ENCODE measurements around the gene ITIH1.
"Not testable (repeated sequence)": the region's sequence is repeated elsewhere in the genome, so short reads cannot be mapped to it uniquely, and the experiment has no call there.

The ITIH1 gene

DNA sequence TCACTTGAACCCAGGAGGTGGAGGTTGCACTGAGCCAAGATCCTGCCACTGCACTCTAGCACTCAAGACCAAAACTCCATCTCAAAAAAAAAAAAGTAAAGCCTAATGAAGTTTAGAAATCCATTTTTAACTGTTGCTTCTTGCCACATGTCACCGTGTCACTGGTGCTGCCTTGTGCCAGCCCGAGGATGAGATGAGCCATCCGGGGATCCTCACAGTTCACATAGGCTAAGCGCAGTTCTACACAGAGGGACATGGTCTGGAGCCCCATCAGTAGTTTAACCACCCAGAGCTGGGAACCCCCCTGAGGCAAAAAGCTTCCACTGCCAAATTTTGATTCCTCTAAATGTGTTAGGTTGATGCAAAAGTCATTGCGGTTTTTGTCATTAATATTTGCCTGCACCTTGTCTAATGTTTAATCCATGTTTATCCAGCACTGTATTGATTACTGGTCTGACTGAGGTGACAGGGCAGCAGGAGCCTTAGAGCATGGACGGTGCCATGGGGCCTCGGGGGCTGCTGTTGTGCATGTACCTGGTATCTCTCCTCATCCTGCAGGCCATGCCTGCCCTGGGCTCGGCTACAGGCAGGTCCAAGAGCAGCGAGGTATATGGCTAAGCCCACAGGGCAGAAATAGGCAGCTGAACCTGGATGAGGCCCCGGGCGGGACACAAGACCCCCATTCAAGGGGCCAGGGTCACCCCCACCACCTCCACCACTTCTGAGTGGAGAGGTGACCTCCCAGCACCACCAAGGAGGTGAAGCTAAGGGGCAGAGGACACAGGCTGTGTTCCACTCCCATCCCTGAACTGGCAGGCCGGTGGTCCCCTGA, at the start of gene ITIH1:
Gene ITIH1, plus strand, starts transcription at position 473 of the 832 bp plus-strand sequence. Its CDS starts 17 bp downstream, at position 490.
- DNase-seq (ENCODE audit: low spot score): no peak

- not testable (repeated sequence) for DNase-seq (ENCODE audit: low spot score)
Measured at GRCh38 chr3:52728753-52729152, 48.6 kb upstream of the ITIH1 start.

DNA sequence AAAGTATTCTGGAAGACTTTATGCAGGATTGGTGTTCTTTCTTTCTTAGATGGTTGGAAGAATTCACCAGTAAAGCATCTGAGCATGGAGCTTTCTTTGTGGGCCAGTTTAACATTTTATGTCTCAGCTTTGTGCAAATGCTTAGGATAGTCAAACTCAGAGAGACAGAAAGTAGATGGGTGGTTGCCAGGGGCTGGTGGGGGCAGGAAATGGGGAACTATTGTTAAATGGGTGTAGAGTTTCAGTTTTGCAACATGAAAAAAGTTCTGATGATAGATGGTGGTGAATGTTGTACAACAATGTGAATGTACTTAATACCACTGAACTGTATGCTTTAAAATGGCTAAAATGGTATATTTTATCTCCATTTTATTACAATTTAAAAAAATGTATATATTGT, 46.7 kb upstream of the ITIH1 start:
- DNase-seq (ENCODE audit: low spot score): no peak

- no peak for DNase-seq (ENCODE audit: low spot score)
Measured at GRCh38 chr3:52731590-52731989, 45.8 kb upstream of the ITIH1 start.

GRCh38 chr3:52733256-52733891, 44.0 kb upstream of the ITIH1 start:
- no peak for DNase-seq (ENCODE audit: low spot score)

- no peak for DNase-seq (ENCODE audit: low spot score)
Measured at GRCh38 chr3:52739730-52740129, 37.7 kb upstream of the ITIH1 start.

GRCh38 chr3:52742418-52743041, 34.9 kb upstream of the ITIH1 start:
- no peak for DNase-seq (ENCODE audit: low spot score)

DNA sequence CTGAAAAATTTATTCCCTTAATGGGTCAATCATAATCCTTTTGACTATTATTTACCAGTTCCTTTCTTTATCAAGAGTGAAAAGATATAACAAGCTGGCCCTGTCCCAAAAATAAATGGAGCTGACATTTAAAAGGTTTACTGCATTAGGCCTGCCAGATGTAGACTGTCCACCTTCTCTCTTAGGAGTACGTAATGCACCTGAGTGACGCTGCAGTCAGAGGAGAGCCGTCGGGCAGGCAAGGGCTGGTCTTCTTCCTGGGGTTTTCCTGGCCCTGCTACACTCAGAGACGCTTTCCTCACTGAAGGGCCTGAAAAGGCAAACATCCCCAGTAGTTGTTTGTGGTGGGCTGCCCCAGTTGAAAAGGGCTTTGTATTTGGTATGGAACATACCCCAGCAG, 34.2 kb upstream of the ITIH1 start:
- no peak for DNase-seq (ENCODE audit: low spot score)

DNA sequence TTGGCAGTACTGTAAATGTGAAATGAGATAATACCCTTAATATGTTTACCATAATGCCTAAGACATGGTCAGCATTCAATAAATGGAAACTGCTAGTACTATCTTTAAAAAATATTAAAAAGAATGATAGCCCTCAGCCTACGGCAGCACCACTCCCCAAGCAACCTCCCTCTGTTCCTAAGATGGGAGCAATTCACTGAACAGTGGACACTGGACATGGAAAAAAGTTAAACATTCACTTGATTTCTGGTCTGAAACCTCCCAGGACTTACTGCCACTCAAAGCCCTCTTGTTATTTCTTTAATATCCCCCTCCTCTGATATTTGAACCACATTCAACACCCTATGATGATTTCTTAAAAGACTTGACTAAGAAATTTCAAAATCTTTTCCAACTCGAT, 33.7 kb upstream of the ITIH1 start:
- DNase-seq (ENCODE audit: low spot score): no peak

GRCh38 chr3:52752045-52752660, 25.2 kb upstream of the ITIH1 start:
- no peak for DNase-seq (ENCODE audit: low spot score)

- DNase-seq (ENCODE audit: low spot score): no peak
Measured at GRCh38 chr3:52754373-52754772, 23.0 kb upstream of the ITIH1 start.

DNA sequence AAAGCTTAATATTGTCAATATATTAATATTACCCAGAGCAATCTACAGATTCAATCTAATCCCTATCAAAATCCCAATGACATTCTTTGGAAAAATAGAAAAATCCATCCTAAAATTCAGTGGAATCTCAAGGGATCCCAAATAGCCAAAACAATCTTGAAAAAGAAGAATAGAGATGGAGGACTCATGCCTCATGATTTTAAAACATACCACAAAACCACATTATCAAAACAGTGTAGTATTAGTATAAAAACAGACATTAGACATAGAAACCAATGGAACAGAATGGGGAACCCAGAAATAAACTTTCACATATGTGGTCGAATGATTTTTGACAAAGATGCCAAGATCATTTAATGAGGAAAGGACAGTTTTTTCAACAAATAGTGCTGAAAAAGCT, 21.3 kb upstream of the ITIH1 start:
- DNase-seq (ENCODE audit: low spot score): no peak

DNA sequence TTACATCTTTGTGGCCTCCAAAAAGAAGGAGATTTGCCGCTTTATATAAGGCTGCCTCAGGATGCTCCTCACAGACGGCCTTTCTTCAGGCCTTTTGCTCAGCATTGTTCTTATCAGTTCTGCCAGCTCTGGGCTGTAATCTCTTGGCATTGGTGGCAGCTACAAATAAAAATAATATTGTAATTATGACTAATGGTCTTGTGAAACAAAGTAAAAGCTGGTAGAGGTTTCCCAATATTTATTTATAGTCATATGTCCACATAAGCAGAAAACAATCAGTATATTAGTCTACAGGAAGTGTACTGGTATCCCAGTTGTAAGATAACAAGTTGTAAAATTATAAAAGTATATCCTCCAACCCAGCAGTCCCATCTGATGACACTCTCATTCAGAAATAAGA, 13.9 kb upstream of the ITIH1 start:
- DNase-seq (ENCODE audit: low spot score): no peak

DNA sequence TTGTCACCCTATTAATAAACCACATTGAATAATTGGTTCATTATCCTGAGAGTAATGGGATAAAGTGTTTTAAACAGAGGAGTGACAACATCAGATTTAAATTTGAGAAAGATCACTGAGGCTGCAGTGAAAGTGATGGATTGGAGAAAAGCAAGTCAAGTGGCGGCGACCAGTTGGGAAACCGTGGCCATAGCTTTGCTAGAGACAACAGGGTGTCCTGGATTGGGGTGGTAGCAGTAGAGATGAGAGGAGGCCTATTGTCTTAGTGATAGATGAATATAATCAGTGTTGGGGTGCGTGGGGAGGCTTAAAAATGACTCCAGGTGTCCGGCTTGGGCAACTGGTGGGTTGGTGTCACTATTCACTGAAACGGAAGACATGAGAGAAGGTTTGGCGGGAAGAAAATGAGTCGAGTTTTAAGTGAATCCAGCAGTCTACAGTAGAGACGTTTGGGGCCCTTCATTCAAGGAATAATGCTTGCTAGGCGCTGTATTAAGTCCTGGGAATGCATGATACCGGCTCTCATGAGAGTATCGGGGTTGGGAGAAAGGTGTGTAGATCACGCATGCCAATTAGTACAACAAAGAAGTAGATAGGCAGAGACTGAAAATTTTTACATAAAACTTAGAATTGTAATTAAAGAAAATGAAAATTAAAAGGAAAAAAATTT, 7.5 kb upstream of the ITIH1 start:
- no peak for DNase-seq (ENCODE audit: low spot score)

DNA sequence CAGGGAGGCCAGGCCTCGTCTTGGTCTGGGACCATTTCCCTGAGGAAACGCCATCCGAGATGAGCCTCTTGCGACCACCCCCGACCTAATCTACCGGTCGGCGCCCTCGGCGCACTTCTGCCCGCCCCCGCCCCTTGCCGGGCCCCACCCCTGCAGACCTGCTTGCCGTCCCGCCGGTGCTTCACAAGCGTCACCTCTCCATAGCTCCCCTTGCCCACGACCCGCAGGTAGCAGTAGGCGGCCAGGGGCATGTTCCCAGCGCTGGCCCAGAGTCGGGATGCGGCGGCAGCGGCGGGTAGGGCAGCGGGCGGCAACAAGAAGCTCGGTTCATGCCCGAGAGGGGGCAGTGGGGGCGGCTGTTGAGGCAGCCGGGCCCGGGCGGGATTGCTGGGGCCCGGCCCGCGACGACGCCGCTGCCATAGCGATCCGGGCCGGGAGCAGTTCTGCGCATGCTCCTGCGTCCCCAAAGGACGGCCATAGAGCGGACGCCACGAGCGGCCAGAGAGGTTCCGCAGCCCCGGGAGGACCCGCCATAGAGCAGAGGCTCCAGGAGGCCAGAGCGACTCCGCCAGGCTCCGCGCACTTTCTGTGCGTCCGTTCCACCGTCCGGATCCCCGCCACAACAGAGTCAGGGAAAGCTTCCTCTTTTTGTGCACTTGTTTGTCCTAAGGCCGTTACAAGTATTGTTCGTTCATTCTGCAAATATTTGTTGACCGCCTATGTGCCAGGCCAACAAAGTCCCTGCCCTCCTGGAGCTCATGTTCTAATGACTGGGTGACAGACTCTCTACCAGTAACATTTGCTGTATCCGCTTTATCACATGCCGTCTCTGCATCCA, 6.7 kb upstream of the ITIH1 start, which contains the start of gene NEK4:
Gene NEK4, minus strand, starts transcription at position 445 of the 838 bp plus-strand sequence. Its CDS starts 194 bp downstream, at position 251.
- peak; percentile 94 for DNase-seq (ENCODE audit: low spot score)

- no peak for DNase-seq (ENCODE audit: low spot score)
Measured at GRCh38 chr3:52771334-52771681, 6.1 kb upstream of the ITIH1 start.

- no peak for DNase-seq (ENCODE audit: low spot score)
Measured at GRCh38 chr3:52771702-52772101, 5.7 kb upstream of the ITIH1 start.

DNA sequence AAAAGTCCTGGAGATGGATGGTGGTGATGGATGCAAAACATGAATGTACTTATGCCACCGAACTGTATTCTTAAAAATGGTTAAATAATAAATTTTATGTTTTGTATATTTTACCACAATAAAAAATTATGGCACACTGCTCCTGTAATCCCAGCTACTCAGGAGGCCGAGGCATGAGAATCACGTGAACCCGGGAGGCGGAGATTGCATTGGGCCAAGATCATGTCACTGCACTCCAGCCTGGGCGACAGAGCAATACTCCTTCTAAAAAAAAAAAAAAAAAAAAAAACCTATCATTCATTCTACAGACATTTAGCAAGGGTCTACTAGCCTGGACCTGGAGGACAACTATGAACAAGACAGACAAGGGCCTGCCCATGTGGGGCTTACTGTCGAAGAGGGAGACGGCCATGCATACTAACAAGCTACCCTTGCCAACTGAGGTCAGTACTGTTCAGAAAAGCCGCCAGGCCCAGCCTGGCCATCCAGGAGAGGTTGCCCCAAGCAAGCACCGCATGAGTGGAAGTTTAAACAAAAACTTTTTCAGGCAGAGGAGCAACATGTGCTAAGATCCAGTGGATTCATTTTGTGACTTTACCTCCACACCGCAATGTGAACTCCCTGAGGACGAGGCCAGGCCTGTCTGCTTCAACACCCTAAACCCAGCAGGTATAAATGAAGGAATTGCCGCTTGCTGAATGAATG, 3.9 kb upstream of the ITIH1 start:
- no peak for DNase-seq (ENCODE audit: low spot score)

GRCh38 chr3:52774066-52774713, 3.2 kb upstream of the ITIH1 start:
- no peak for DNase-seq (ENCODE audit: low spot score)

All from putamen (tissue), 1 donor.